Activated naive CD8-positive, alpha-beta T cell treated with anti-CD3 and anti-CD28 coated beads, Interleukin-2, amount 50 U/mL, for 16 hours (primary cell): ENCODE data around the gene ABAT.
"Not testable (repeated sequence)": the region's sequence is repeated elsewhere in the genome, so short reads cannot be mapped to it uniquely, and the experiment has no call there.

Source experiments
- DNase-seq: peaks from one replicate; pipeline ENCODE4 v3.0.0-alpha.2; 2020; ENCODE audit warnings: low read depth, low spot score

ABAT gene

GRCh38 chr16:8682551-8683259 is 8.3 kb downstream of the ABAT start:
- DNase-seq, result no peak

- DNase-seq, result no peak
These were observed 9.2 kb downstream of the ABAT start for GRCh38 chr16:8683640-8684039.

GRCh38 chr16:8685617-8686016 is 11.2 kb downstream of the ABAT start:
- DNase-seq, result no peak

GRCh38 chr16:8686031-8686621 is 11.7 kb downstream of the ABAT start:
- DNase-seq, result no peak

- no peak for DNase-seq
These were observed 12.5 kb downstream of the ABAT start for GRCh38 chr16:8686879-8687278.

- no peak for DNase-seq
These were observed 15.3 kb downstream of the ABAT start for GRCh38 chr16:8689686-8690085.

GRCh38 chr16:8691728-8692127 is 17.3 kb downstream of the ABAT start:
- no peak for DNase-seq

- DNase-seq, result no peak
These were observed 20.6 kb downstream of the ABAT start for GRCh38 chr16:8694795-8695728.

- DNase-seq, result no peak
These were observed 22.5 kb downstream of the ABAT start for GRCh38 chr16:8696880-8697279.

GRCh38 chr16:8697965-8698364 is 23.5 kb downstream of the ABAT start:
- no peak for DNase-seq

- no peak for DNase-seq
These were observed 29.3 kb downstream of the ABAT start for GRCh38 chr16:8703693-8704092.

GRCh38 chr16:8704098-8704497 is 29.7 kb downstream of the ABAT start:
- no peak for DNase-seq

GRCh38 chr16:8705100-8705822 is 30.8 kb downstream of the ABAT start:
- DNase-seq, result not testable (repeated sequence)

GRCh38 chr16:8708536-8708935 is 34.1 kb downstream of the ABAT start:
- no peak for DNase-seq

GRCh38 chr16:8712589-8713361 is 38.4 kb downstream of the ABAT start:
- no peak for DNase-seq

GRCh38 chr16:8713635-8714172 is 39.3 kb downstream of the ABAT start:
- DNase-seq, result no peak

GRCh38 chr16:8714174-8714573 is 39.8 kb downstream of the ABAT start:
- DNase-seq, result no peak

- DNase-seq, result no peak
These were observed 40.4 kb downstream of the ABAT start for GRCh38 chr16:8714807-8715206.

GRCh38 chr16:8716052-8716451 is 41.6 kb downstream of the ABAT start:
- DNase-seq, result no peak

- no peak for DNase-seq
These were observed 42.2 kb downstream of the ABAT start for GRCh38 chr16:8716592-8716991.

GRCh38 chr16:8717469-8717868 is 43.1 kb downstream of the ABAT start:
- DNase-seq, result no peak
